Measurements from ENCODE around the gene DTD1. TPM values are rescaled to one million over a fixed set of nuclear protein-coding genes. Genes with fewer than 3 reads are reported as not detected.

The DTD1 gene
- total RNA-seq, 2 donors from 2014 or later, result 20.5 to 22.8 TPM

GRCh38 chr20:18653736-18654447, 66.0 kb downstream of the DTD1 start:
- Mint-ChIP-seq H3K4me1 (peaks cover 14% of the 10 kb centered on the region), H3K27ac (no peak overlapping the region)
- no peak for DNase-seq

GRCh38 chr20:18654448-18654773, 66.6 kb downstream of the DTD1 start:
- no peak overlapping the region for H3K27ac Mint-ChIP-seq
- no peak overlapping the region for H3K4me3 Mint-ChIP-seq
- H3K36me3 Mint-ChIP-seq (ENCODE audit: low read depth), result peaks cover 4% of the 10 kb centered on the region
- ATAC-seq, result no peak
- no peaks in the 10 kb centered on the region for H3K27me3 Mint-ChIP-seq
- H3K9me3 ChIP-seq (ENCODE audit: control insufficient read depth, low read length, poor library complexity, severe bottlenecking), result no peaks in the 10 kb centered on the region
- no peak for DNase-seq
- H3K4me1 Mint-ChIP-seq, result peaks cover 14% of the 10 kb centered on the region

More at GRCh38 chr20:18653736-18654447, 66.0 kb downstream of the DTD1 start:
- H3K27me3 Mint-ChIP-seq, result no peaks in the 10 kb centered on the region
- no peak for ATAC-seq
- H3K4me3 Mint-ChIP-seq, result no peak overlapping the region
- H3K36me3 Mint-ChIP-seq (ENCODE audit: low read depth), result peaks cover 3% of the 10 kb centered on the region
- no peaks in the 10 kb centered on the region for H3K9me3 ChIP-seq (ENCODE audit: control insufficient read depth, low read length, poor library complexity, severe bottlenecking)

DNA sequence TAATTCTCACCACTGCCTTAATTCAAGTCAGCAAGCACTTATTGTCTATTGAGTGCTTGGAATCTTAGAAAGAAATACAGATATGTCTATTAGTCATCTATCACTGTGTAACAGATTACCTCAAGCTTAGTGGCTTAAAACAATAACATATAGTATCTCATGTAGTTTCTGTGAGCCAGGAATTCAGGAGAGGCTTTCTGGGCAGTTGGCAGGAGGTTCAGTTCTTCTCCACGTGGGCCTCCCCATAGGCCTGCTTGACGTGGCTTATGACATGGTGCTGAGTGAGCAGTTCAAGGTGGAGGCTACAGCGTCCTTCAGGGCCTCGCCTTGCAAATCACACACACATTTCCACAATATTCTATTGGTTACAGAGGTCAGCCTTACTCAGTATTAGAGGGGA, 69.7 kb downstream of the DTD1 start:
- Mint-ChIP-seq H3K36me3 (ENCODE audit: low read depth) (peaks cover 4% of the 10 kb centered on the region), H3K4me3 (no peak overlapping the region), H3K27ac (no peak overlapping the region), H3K27me3 (no peaks in the 10 kb centered on the region), H3K4me1 (peaks cover 6% of the 10 kb centered on the region)
- no peak for ATAC-seq
- no peaks in the 10 kb centered on the region for H3K9me3 ChIP-seq (ENCODE audit: control insufficient read depth, low read length, poor library complexity, severe bottlenecking)
- DNase-seq, result no peak

- H3K27ac Mint-ChIP-seq, result no peak overlapping the region
- H3K27me3 Mint-ChIP-seq, result no peaks in the 10 kb centered on the region
- no peak for DNase-seq
- H3K36me3 Mint-ChIP-seq (ENCODE audit: low read depth), result peaks cover 4% of the 10 kb centered on the region
- no peak overlapping the region for H3K4me3 Mint-ChIP-seq
- ATAC-seq, result no peak
- H3K9me3 ChIP-seq (ENCODE audit: control insufficient read depth, low read length, poor library complexity, severe bottlenecking), result no peaks in the 10 kb centered on the region
- H3K4me1 Mint-ChIP-seq, result peaks cover 7% of the 10 kb centered on the region
Measured at GRCh38 chr20:18662279-18663040, 74.6 kb downstream of the DTD1 start.

DNA sequence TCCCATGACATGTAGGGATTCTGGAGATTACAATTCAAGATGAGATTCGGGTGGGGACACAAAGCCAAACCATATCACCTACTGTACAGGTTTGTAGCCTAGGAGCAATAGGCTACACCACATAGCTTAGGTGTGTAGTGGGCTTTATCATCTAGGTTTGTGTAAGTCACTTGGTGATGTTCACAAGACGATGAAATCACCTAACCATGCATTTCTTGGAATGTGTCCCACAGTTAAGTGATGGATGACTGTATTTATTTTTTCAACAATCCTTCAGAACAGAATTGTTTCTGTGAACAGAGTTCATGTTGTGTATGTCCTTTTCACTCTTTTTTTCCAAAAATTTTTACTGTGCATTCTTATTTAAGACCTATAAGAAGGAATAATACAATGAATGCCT, 76.1 kb downstream of the DTD1 start:
- DNase-seq, result no peak
- peaks cover 6% of the 10 kb centered on the region for H3K4me1 Mint-ChIP-seq
- no peak overlapping the region for H3K4me3 Mint-ChIP-seq
- no peak overlapping the region for H3K27ac Mint-ChIP-seq
- H3K9me3 ChIP-seq (ENCODE audit: control insufficient read depth, low read length, poor library complexity, severe bottlenecking), result no peaks in the 10 kb centered on the region
- no peak for ATAC-seq
- H3K36me3 Mint-ChIP-seq (ENCODE audit: low read depth), result peaks cover 2% of the 10 kb centered on the region
- H3K27me3 Mint-ChIP-seq, result no peaks in the 10 kb centered on the region

- peaks cover 6% of the 10 kb centered on the region for H3K4me1 Mint-ChIP-seq
- DNase-seq, result no peak
- no peaks in the 10 kb centered on the region for H3K36me3 Mint-ChIP-seq (ENCODE audit: low read depth)
- H3K27ac Mint-ChIP-seq, result no peak overlapping the region
- no peak for ATAC-seq
- no peaks in the 10 kb centered on the region for H3K9me3 ChIP-seq (ENCODE audit: control insufficient read depth, low read length, poor library complexity, severe bottlenecking)
- no peak overlapping the region for H3K4me3 Mint-ChIP-seq
- H3K27me3 Mint-ChIP-seq, result no peaks in the 10 kb centered on the region
Measured at GRCh38 chr20:18665135-18665534, 77.3 kb downstream of the DTD1 start.

- H3K36me3 Mint-ChIP-seq (ENCODE audit: low read depth), result no peaks in the 10 kb centered on the region
- peak overlapping the region; percentile 24 for H3K27ac Mint-ChIP-seq
- peaks cover 8% of the 10 kb centered on the region for H3K4me1 Mint-ChIP-seq
- no peak for DNase-seq
- no peak for ATAC-seq
- H3K27me3 Mint-ChIP-seq, result no peaks in the 10 kb centered on the region
- no peak overlapping the region for H3K4me3 Mint-ChIP-seq
- H3K9me3 ChIP-seq (ENCODE audit: control insufficient read depth, low read length, poor library complexity, severe bottlenecking), result no peaks in the 10 kb centered on the region
Measured at GRCh38 chr20:18666803-18667415, 79.1 kb downstream of the DTD1 start.

- H3K27me3 Mint-ChIP-seq, result no peaks in the 10 kb centered on the region
- H3K4me1 Mint-ChIP-seq, result peaks cover 7% of the 10 kb centered on the region
- no peaks in the 10 kb centered on the region for H3K36me3 Mint-ChIP-seq (ENCODE audit: low read depth)
- no peak for DNase-seq
- H3K9me3 ChIP-seq (ENCODE audit: control insufficient read depth, low read length, poor library complexity, severe bottlenecking), result no peaks in the 10 kb centered on the region
- ATAC-seq, result no peak
- no peak overlapping the region for H3K4me3 Mint-ChIP-seq
- H3K27ac Mint-ChIP-seq, result no peak overlapping the region
Measured at GRCh38 chr20:18669241-18670019, 81.6 kb downstream of the DTD1 start.

DNA sequence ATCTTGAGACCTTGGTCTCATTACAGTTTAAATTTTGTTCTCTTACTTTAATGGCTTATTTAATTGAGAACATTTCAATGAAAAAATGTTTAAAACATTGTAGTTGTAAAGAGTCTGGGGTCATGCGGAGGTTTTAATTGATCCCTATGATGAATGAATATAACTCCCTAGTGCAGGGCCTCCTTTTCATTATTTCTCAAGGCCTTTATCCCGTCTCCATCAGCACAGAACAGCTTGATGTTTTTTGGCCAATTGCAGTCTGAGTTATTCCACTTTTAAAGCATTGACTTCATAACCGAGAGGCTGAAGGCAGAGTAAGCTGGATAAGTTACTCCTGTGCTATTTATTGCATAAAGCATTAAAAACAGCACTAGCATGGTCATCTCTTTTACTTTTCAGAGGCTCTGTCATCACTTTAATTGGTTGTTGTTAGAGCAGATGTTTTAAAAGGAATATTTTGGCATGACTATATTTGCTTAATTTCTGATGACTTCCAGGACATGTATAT, 83.4 kb downstream of the DTD1 start:
- H3K4me3 Mint-ChIP-seq, result no peak overlapping the region
- H3K9me3 ChIP-seq (ENCODE audit: control insufficient read depth, low read length, poor library complexity, severe bottlenecking), result no peaks in the 10 kb centered on the region
- no peak overlapping the region for H3K27ac Mint-ChIP-seq
- no peak for ATAC-seq
- no peaks in the 10 kb centered on the region for H3K27me3 Mint-ChIP-seq
- no peak for DNase-seq
- H3K4me1 Mint-ChIP-seq, result peaks cover 11% of the 10 kb centered on the region
- H3K36me3 Mint-ChIP-seq (ENCODE audit: low read depth), result no peaks in the 10 kb centered on the region

DNA sequence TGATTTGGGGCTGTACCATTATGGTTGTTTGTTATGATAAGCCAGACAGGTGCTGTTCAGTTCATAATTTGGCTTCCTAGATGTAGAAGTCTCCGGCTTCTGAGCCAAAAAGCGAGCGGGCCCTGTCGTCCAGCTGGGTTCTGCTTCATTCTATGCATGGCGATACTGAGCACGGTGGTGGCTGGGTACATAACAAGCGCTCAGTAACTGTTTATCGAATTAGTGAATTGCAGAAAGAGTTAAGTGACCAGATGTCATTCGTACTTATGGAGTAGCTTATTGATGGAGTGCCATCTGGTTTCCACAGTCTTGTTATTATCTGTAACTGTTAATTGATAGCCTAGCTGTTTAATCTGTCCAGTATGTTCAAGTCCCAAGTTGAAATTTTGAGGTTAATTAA, 85.0 kb downstream of the DTD1 start:
- Mint-ChIP-seq H3K4me1 (peaks cover 11% of the 10 kb centered on the region), H3K27me3 (no peaks in the 10 kb centered on the region), H3K36me3 (ENCODE audit: low read depth) (no peaks in the 10 kb centered on the region), H3K27ac (no peak overlapping the region), H3K4me3 (no peak overlapping the region)
- ATAC-seq (no peak), DNase-seq (no peak)
- no peaks in the 10 kb centered on the region for H3K9me3 ChIP-seq (ENCODE audit: control insufficient read depth, low read length, poor library complexity, severe bottlenecking)

GRCh38 chr20:18676396-18676795, 88.5 kb downstream of the DTD1 start:
- peaks cover 23% of the 10 kb centered on the region for H3K4me1 Mint-ChIP-seq
- ATAC-seq, result no peak
- no peaks in the 10 kb centered on the region for H3K27me3 Mint-ChIP-seq
- no peaks in the 10 kb centered on the region for H3K9me3 ChIP-seq (ENCODE audit: control insufficient read depth, low read length, poor library complexity, severe bottlenecking)
- H3K27ac Mint-ChIP-seq, result no peak overlapping the region
- no peak for DNase-seq
- H3K36me3 Mint-ChIP-seq (ENCODE audit: low read depth), result no peaks in the 10 kb centered on the region
- H3K4me3 Mint-ChIP-seq, result no peak overlapping the region

DNA sequence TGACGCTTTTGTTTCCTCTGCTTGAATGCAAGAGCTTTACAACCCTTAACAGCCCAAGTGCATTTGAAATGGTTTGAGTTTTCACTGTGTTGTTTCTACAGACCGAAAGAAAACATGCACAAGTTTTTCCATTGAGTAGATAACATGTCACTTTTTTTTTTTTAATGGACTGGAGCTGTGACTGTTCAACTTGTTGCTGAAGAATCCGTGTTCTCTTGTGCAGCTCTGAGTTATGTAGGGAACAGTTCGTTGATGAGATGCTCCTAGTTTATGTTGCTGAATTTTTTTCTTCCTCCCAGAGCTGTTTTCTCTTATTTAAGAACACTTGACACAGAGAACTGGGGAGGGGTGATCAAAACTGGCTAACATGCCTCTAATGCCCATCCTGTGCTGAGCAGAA, 89.3 kb downstream of the DTD1 start:
- Mint-ChIP-seq H3K36me3 (ENCODE audit: low read depth) (no peaks in the 10 kb centered on the region), H3K4me3 (no peak overlapping the region), H3K27me3 (no peaks in the 10 kb centered on the region), H3K27ac (no peak overlapping the region), H3K4me1 (peaks cover 21% of the 10 kb centered on the region)
- ATAC-seq (no peak), DNase-seq (no peak)
- H3K9me3 ChIP-seq (ENCODE audit: control insufficient read depth, low read length, poor library complexity, severe bottlenecking), result no peaks in the 10 kb centered on the region

Data from T-helper 17 cell (primary cell).